Measurements from ENCODE around the gene ETV4.

ETV4 gene

DNA sequence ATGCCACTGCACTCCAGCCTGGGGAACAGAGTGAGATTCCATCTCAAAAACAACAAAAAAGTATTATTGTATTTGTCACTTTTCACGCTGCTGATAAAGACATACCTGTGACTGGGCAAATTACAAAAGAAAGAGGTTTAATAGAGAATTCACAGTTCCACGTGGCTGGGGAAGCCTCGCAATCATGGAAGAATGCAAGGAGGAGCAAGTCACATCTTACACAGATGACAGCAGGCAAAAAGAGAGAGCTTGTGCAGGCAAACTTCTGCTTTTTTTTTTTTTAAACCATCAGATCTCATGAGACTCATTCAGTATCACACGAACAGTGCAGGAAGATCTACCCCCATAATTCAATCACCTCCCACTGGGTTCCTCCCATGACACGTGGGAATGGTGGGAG is 41.5 kb upstream of the ETV4 start:
- Histone ChIP-seq H3K36me3 (ENCODE audit: insufficient read depth, low read length) (no peaks in the 10 kb centered on the region), H3K27me3 (ENCODE audit: insufficient read depth, low read length, poor library complexity, severe bottlenecking) (no peaks in the 10 kb centered on the region), H2AFZ (ENCODE audit: low read length) (no peak overlapping the region), H3K4me3 (ENCODE audit: low read length, poor library complexity, severe bottlenecking) (no peak overlapping the region), H3K4me1 (ENCODE audit: insufficient read depth, low read length, poor library complexity, severe bottlenecking) (no peaks in the 10 kb centered on the region), H3K4me2 (ENCODE audit: low read depth, low read length, poor library complexity, severe bottlenecking) (no peak overlapping the region), H3K9ac (ENCODE audit: low read depth, low read length, poor library complexity, severe bottlenecking) (no peak overlapping the region), H3K79me2 (ENCODE audit: insufficient read depth, low read length) (no peaks in the 10 kb centered on the region), H4K20me1 (ENCODE audit: insufficient read depth, low read length, poor library complexity, severe bottlenecking) (no peaks in the 10 kb centered on the region), H3F3A (ENCODE audit: low read depth) (no peaks in the 10 kb centered on the region), H3K9me2 (replicated peaks; ENCODE audit: low read depth, low read length) (no peaks in the 10 kb centered on the region), H3K9me3 (ENCODE audit: insufficient read depth, low read depth, low read length) (no peaks in the 10 kb centered on the region)
- no peak for TF ChIP-seq CTCF (conservative IDR thresholded peaks at IDR 0.05; ENCODE audit: low read length)
- TF ChIP-seq EZH2phosphoT487 (IDR thresholded peaks at IDR 0.05; ENCODE audit: borderline replicate concordance): no peak

- H3K9me3 ChIP-seq (ENCODE audit: insufficient read depth, low read depth, low read length): no peaks in the 10 kb centered on the region
- no peaks in the 10 kb centered on the region for H3K9me2 ChIP-seq (replicated peaks; ENCODE audit: low read depth, low read length)
- H3K9ac ChIP-seq (ENCODE audit: low read depth, low read length, poor library complexity, severe bottlenecking): no peak overlapping the region
- TF ChIP-seq EZH2phosphoT487 (IDR thresholded peaks at IDR 0.05; ENCODE audit: borderline replicate concordance) (no peak), CTCF (conservative IDR thresholded peaks at IDR 0.05; ENCODE audit: low read length) (no peak)
- H3K4me1 ChIP-seq (ENCODE audit: insufficient read depth, low read length, poor library complexity, severe bottlenecking): no peaks in the 10 kb centered on the region
- no peaks in the 10 kb centered on the region for H3K27me3 ChIP-seq (ENCODE audit: insufficient read depth, low read length, poor library complexity, severe bottlenecking)
- H3K79me2 ChIP-seq (ENCODE audit: insufficient read depth, low read length): no peaks in the 10 kb centered on the region
- H2AFZ ChIP-seq (ENCODE audit: low read length): no peak overlapping the region
- H3K4me2 ChIP-seq (ENCODE audit: low read depth, low read length, poor library complexity, severe bottlenecking): no peak overlapping the region
- no peaks in the 10 kb centered on the region for H3F3A ChIP-seq (ENCODE audit: low read depth)
- no peaks in the 10 kb centered on the region for H3K36me3 ChIP-seq (ENCODE audit: insufficient read depth, low read length)
- H4K20me1 ChIP-seq (ENCODE audit: insufficient read depth, low read length, poor library complexity, severe bottlenecking): no peaks in the 10 kb centered on the region
- no peak overlapping the region for H3K4me3 ChIP-seq (ENCODE audit: low read length, poor library complexity, severe bottlenecking)
Measured at GRCh38 chr17:43584666-43585102, 38.5 kb upstream of the ETV4 start.

DNA sequence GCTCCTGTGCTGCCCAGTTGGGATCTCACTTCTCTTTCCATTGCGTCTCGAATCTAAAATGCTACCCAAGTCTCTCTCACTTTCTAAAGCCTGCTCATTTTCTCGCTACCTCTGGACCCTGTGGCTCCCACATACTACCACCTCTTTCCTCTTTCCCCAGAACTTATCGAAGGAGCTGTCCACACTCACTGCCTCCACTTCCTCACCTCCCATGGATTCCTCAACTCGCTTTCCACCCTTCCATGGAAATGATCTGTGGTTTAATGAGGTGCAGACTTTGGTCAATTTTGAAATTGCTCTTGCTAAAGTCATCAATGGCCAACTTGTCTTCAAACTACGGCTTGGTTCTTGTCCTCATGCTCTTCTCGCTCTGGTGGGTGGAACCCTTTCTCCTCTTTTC is 37.2 kb upstream of the ETV4 start:
- Histone ChIP-seq H3K4me1 (ENCODE audit: insufficient read depth, low read length, poor library complexity, severe bottlenecking) (peaks cover 2% of the 10 kb centered on the region), H2AFZ (ENCODE audit: low read length) (no peak overlapping the region), H3K9ac (ENCODE audit: low read depth, low read length, poor library complexity, severe bottlenecking) (no peak overlapping the region), H4K20me1 (ENCODE audit: insufficient read depth, low read length, poor library complexity, severe bottlenecking) (no peaks in the 10 kb centered on the region), H3K27me3 (ENCODE audit: insufficient read depth, low read length, poor library complexity, severe bottlenecking) (no peaks in the 10 kb centered on the region), H3F3A (ENCODE audit: low read depth) (no peaks in the 10 kb centered on the region), H3K4me3 (ENCODE audit: low read length, poor library complexity, severe bottlenecking) (no peak overlapping the region), H3K9me3 (ENCODE audit: insufficient read depth, low read depth, low read length) (no peaks in the 10 kb centered on the region), H3K9me2 (replicated peaks; ENCODE audit: low read depth, low read length) (no peaks in the 10 kb centered on the region), H3K79me2 (ENCODE audit: insufficient read depth, low read length) (no peaks in the 10 kb centered on the region), H3K36me3 (ENCODE audit: insufficient read depth, low read length) (no peaks in the 10 kb centered on the region), H3K4me2 (ENCODE audit: low read depth, low read length, poor library complexity, severe bottlenecking) (no peak overlapping the region)
- TF ChIP-seq CTCF (conservative IDR thresholded peaks at IDR 0.05; ENCODE audit: low read length) (no peak), EZH2phosphoT487 (IDR thresholded peaks at IDR 0.05; ENCODE audit: borderline replicate concordance) (no peak)
